ENCODE measurements around the gene MYEOV. TPM values are rescaled to one million over a fixed set of nuclear protein-coding genes. Genes with fewer than 3 reads are reported as not detected.

MYEOV gene
- polyA plus RNA-seq, 10 donors, result 0.29 to 1.2 (median 0.62) TPM

- DNase-seq, result no peak
Measured at GRCh38 chr11:69316956-69317355, 23.0 kb downstream of the MYEOV start.

DNA sequence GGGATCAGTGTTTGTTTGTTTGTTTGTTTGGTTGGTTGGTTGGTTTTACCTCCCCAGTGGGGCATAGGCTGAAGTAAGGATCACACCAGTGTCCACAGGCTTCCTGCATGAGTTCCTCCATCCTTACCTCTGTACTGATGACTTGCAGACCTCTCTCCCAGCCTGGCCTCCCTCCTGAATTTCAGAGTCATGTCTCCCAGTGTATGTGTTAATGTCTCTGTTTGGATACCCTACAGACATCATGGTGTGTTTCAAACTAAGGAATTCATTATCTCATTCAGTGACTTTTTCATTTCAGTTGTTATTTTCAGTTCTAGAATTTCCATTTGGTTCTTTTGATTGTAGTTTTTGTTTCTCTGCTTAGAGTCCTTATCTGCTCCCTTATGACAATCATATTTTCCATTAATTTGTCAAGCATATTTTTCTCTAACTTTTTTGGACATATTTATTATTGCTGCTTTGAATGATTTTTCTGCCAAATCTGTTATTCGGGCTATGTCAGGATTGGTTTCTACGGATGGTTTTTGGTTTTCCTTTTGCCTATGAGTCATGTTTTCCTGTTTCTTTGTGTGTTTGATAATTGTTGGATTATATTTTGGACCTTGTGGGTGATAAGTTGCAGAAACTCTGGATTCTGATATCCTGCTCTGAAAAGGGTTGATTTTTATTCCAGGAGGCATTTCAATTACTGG, 23.6 kb downstream of the MYEOV start:
- no peak for DNase-seq

DNA sequence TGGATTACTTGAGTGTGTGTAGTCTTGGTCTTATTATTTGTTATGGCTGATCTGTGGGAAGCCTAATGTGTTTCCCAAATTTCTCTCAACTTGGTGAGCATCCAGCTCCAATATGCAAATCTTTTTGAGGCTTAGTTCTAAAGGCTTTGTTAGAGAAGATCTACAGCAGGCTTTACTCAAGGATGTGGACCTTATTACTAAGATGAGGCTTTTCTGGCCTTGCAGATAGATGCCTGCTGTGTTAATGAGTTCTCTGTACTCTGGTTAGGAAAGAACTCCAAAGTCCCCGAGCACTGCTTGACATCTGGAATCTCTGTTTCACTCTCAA, 24.1 kb downstream of the MYEOV start:
- no peak for DNase-seq

DNA sequence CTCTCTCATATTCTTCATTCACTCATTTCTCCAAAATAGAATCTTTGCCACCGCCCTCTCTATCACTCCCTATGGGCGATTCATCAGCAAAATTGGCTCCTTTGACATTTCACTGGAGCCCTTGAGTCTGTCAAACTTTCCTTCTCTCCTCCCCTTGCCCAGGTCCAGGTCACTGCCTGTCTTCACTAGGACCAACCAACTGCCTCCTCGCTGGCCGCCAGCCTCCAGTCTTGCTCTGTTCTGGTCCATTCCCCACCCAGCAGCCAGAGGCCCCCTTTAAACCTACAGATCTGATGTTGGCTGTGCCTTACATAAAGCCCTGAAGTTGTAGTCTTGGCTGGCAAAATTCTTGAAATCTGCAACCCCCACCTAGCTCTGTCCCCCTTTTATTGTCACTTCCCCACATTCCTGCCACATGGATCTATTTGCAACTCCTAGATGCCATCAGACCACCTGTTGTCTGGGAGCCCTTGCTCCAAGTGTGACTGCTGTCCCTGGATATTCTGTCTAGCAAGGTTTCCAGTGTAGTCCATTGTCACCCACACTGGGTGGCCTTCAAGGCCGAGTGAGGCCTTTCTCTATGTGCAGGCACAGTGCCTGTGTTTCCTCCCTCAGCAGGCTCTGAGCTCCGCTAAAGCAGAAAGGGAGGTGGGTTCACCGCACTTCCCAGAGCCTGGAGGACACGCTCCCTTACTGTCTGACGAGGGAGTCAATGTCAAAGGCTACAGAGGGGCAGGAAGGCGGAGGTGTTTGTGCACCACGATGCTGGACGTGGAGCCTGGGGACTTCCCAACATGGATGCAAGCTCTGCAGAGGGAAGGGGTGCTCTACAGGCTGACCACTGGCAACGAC, 25.5 kb downstream of the MYEOV start:
- no peak for DNase-seq

DNA sequence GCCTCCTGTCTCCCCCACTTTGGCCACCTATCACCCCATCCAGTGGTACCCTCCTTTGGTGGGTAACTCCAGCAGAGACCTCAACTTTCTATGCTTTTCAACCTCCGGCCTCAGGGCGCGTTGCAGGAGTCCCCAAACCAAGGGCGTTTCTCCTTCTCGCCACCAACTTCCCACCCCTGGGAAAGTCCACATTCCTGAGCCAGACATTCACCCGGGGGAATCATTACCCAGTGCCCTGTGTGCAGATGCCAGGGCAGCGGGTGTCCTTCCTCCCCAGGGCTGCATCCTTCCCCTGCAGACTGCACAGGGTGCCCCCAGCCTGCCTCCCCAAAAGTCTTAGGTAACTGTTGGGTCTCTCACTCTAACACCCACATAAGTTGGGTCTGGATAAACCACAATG, 26.4 kb downstream of the MYEOV start:
- DNase-seq, result no peak

- no peak for DNase-seq
Measured at GRCh38 chr11:69320756-69321741, 27.1 kb downstream of the MYEOV start.

- DNase-seq, result peak in 1 of 3 donors; percentile 92
Measured at GRCh38 chr11:69321877-69322361, 28.0 kb downstream of the MYEOV start.

GRCh38 chr11:69325446-69325845, 31.5 kb downstream of the MYEOV start:
- no peak for DNase-seq

- DNase-seq, result no peak
Measured at GRCh38 chr11:69326622-69327219, 32.8 kb downstream of the MYEOV start.

GRCh38 chr11:69327741-69328191, 33.8 kb downstream of the MYEOV start:
- no peak for DNase-seq

DNA sequence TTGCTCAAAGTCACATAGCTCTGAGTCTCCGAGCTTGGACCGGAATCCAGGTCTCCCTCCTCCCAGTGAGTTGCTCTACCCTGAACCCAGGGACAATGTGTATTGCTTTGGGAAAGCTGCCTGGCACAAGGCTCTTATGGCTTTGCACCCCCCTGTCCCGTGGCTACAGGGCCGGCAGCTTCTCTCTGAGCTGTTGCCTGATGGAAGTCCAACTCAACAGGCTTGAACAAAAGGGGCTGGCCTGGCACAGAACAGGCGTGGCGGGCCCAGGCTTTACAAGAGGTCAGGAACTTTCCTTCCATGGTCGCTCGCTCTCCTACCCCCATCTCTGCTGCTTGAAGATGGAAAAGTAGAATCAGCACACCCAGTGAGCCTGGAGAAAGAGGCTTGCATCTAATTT, 34.3 kb downstream of the MYEOV start:
- no peak for DNase-seq

- no peak for DNase-seq
Measured at GRCh38 chr11:69329581-69329980, 35.6 kb downstream of the MYEOV start.

- DNase-seq, result no peak
Measured at GRCh38 chr11:69330330-69330729, 36.4 kb downstream of the MYEOV start.

- no peak for DNase-seq
Measured at GRCh38 chr11:69333149-69333710, 39.3 kb downstream of the MYEOV start.

- peak in 2 of 3 donors; percentile 7 to 37 for DNase-seq
Measured at GRCh38 chr11:69333879-69334278, 39.9 kb downstream of the MYEOV start.

DNA sequence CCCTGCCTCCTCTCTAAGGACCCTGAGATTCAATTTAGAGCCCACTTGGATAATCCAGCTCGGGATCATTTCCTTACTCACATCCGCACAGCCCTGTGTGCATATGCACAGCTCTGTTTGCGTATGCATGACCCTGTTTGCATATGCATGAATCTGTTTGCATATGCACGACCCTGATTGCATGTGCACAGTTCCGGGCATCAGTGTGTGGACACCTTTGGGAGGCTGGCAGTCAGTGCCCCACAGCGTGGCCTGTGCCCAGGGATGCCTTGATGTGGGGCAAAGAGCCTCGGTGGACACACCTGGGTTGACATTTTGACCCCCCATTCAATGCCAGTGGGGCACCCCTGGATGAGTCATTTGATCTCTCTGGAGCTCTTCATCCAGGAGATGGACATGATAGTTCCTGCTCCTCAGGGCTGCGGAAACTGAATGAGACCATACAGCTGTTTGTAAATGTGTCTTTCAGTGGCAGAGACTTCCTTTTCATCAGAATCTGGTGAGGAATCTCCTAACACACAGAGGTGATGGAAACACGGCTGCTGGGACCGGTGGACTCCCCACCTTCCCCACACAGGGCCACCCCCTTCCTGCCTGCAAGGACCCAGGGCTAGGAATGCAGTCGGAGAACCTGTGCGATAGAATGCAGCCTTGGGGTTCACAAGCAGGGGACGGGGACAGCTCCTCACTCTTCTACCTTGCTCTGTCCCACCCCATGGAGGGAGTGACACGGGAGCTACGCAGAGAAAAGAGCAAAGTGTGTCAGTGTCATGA, 41.2 kb downstream of the MYEOV start:
- DNase-seq, result no peak

DNA sequence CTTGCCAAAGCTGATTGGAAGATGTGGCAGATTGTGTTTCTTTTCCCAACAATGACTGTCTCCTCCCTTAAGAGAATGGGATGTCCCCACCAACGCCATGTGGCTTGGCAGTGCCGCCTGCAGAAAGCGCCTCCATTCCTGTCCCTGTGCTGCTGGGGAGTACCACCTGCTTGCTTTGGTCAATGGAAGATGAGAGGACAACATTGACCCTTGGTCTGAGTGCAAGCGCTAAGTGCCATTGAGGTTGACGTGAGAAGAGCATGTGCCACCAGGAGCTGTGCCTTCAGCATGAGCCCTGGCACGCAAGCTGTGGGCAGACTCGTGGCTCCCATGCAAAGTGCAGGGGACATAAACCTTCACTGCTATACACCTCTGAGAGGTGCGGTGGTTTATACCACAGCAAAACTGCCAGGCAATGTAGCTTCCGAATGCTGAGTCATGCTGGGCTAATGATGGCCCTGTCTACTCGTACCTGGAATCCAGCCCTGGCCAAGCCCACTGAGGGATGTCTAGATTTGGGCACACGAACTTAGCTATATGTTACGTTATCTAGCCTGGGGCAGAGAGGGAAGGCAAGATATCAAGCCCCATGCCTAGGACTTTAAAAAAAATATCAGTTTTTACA, 41.9 kb downstream of the MYEOV start:
- no peak for DNase-seq

- DNase-seq, result no peak
Measured at GRCh38 chr11:69337211-69337721, 43.3 kb downstream of the MYEOV start.

GRCh38 chr11:69339041-69339733, 45.2 kb downstream of the MYEOV start:
- no peak for DNase-seq

Data from muscle of back (tissue), 11 donors.